ENCODE results near the gene SAMD9.
A peak's percentile ranks its signal among the peaks of the same experiment; 100 is the strongest.
"Not testable (repeated sequence)": the region's sequence is repeated elsewhere in the genome, so short reads cannot be mapped to it uniquely, and the experiment has no call there.

The SAMD9 gene

GRCh38 chr7:93145354-93145753 is 27.6 kb upstream of the SAMD9 start:
- H3K4me3 ChIP-seq (ENCODE audit: low read length): no peak overlapping the region
- DNase-seq (ENCODE audit: low read depth): no peak
- no peak for TF ChIP-seq CTCF (IDR thresholded peaks at IDR 0.05; ENCODE audit: insufficient read depth, low read depth, low read length, missing control alignments)

GRCh38 chr7:93142127-93142526 is 24.3 kb upstream of the SAMD9 start:
- no peak overlapping the region for H3K4me3 ChIP-seq (ENCODE audit: low read length)
- TF ChIP-seq CTCF (IDR thresholded peaks at IDR 0.05; ENCODE audit: insufficient read depth, low read depth, low read length, missing control alignments): no peak
- peak; percentile 59 for DNase-seq (ENCODE audit: low read depth)

- no peak for TF ChIP-seq CTCF (IDR thresholded peaks at IDR 0.05; ENCODE audit: insufficient read depth, low read depth, low read length, missing control alignments)
- DNase-seq (ENCODE audit: low read depth): no peak
- no peak overlapping the region for H3K4me3 ChIP-seq (ENCODE audit: low read length)
Measured at GRCh38 chr7:93140582-93141191, 22.9 kb upstream of the SAMD9 start.

DNA sequence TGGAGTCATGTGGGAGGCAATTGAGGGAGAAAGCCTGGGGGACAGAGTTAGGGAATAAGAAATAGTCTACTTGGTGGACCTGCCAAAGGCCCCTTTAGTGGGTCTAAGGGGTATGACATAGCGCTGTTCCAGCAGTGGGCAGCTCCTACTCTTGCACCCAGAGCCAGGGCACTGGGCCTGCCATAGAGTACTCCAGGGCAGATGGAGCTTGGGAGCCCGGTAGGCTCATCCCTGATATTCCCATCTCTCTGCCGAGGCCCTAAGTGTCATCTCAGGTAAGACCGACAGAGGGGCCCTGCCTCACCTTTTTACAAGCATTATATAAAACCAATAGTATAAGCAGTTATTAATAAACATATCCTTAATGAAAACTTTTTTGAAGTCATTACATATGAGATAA is 20.8 kb upstream of the SAMD9 start:
- no peak for TF ChIP-seq CTCF (IDR thresholded peaks at IDR 0.05; ENCODE audit: insufficient read depth, low read depth, low read length, missing control alignments)
- DNase-seq (ENCODE audit: low read depth): no peak
- H3K4me3 ChIP-seq (ENCODE audit: low read length): no peak overlapping the region

DNA sequence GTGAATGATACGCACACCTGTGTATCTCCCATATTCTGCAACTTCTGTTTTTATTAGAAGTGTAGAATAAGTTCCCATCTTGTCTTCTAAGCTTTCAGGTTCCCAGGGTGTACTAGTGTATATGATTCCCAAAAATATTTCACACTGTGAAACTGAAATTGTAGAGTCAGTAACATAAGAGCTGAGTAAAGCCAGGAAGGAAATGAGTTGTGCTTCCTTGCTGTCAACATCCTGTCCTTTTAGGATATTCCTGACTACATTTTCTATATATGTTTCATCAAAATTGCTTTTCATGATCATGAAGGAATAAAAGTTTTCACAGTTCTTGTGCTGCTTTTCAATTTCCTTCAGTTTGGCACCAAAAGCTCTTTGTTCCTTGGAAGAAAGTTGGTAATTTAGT is 15.2 kb upstream of the SAMD9 start:
- TF ChIP-seq CTCF (IDR thresholded peaks at IDR 0.05; ENCODE audit: insufficient read depth, low read depth, low read length, missing control alignments): no peak
- no peak for DNase-seq (ENCODE audit: low read depth)

DNA sequence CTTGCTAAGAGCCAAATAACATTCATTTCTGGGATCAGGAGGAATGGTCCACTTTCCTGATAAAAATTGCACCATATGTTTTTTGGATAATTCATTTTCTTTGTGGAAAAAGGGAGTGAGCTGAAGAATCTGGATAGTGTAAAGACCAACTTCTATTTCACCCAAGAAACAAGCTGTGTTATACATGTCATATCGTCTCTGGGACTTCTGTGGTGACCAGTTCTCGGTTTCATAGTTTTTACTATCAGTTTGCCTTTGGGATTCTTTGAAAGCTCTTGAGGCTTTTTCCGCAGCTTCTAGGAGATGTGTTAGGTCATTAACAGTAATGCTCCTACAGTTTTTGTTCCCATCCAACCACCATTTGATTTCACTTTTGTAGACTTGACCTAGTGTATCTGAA is 14.4 kb upstream of the SAMD9 start:
- TF ChIP-seq CTCF (IDR thresholded peaks at IDR 0.05; ENCODE audit: insufficient read depth, low read depth, low read length, missing control alignments): no peak
- H3K4me3 ChIP-seq (ENCODE audit: low read length): no peak overlapping the region
- DNase-seq (ENCODE audit: low read depth): no peak

More for the DNA sequence above, 15.2 kb upstream of the SAMD9 start:
- H3K4me3 ChIP-seq (ENCODE audit: low read length): no peak overlapping the region

DNA sequence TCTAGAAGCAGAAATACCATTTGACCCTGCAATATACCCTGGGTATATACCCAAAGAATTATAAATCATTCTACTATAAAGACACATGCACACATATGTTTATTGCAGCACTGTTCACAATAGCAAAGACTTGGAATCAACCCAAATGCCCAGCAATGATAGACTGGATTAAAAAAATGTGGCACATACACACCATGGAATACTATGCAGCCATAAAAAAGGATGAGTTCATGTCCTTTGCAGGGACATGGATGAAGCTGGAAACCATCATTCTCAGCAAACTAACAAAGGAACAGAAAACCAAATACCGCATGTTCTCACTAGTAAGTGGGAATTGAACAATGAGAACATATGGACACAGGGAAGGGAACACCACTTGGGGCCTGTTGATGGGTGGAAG is 9.2 kb upstream of the SAMD9 start:
- not testable (repeated sequence) for DNase-seq (ENCODE audit: low read depth); H3K4me3 ChIP-seq (ENCODE audit: low read length)

GRCh38 chr7:93123532-93123931 is 5.8 kb upstream of the SAMD9 start:
- not testable (repeated sequence) for DNase-seq (ENCODE audit: low read depth); H3K4me3 ChIP-seq (ENCODE audit: low read length)

Measured in epithelial cell of esophagus (primary cell).